Skeletal muscle cell (primary cell): ENCODE data around the gene PLB1.
A peak's percentile ranks its signal among the peaks of the same experiment; 100 is the strongest.

Experiments used
- DNase-seq: peaks from one replicate; pipeline ENCODE4 v3.0.0-alpha.2; 2010; ENCODE audit warnings: low read depth
- H3K4me3 ChIP-seq: 2 replicates; pipeline ENCODE4 v1.5.1; 2011; ENCODE audit warnings: low read depth, mild to moderate bottlenecking, control low read depth, low read length, moderate library complexity

The PLB1 gene

GRCh38 chr2:28633204-28633603 lies 137.3 kb downstream of the PLB1 start:
- H3K4me3 ChIP-seq, result no peak overlapping the region
- DNase-seq, result no peak

- peak; percentile 88 for DNase-seq
Observed at GRCh38 chr2:28633746-28634145, 137.9 kb downstream of the PLB1 start.

GRCh38 chr2:28635191-28635611 lies 139.3 kb downstream of the PLB1 start:
- no peak overlapping the region for H3K4me3 ChIP-seq
- no peak for DNase-seq

More at GRCh38 chr2:28633746-28634145, 137.9 kb downstream of the PLB1 start:
- H3K4me3 ChIP-seq, result no peak overlapping the region

GRCh38 chr2:28636491-28636890 lies 140.6 kb downstream of the PLB1 start:
- no peak for DNase-seq
- no peak overlapping the region for H3K4me3 ChIP-seq

DNA sequence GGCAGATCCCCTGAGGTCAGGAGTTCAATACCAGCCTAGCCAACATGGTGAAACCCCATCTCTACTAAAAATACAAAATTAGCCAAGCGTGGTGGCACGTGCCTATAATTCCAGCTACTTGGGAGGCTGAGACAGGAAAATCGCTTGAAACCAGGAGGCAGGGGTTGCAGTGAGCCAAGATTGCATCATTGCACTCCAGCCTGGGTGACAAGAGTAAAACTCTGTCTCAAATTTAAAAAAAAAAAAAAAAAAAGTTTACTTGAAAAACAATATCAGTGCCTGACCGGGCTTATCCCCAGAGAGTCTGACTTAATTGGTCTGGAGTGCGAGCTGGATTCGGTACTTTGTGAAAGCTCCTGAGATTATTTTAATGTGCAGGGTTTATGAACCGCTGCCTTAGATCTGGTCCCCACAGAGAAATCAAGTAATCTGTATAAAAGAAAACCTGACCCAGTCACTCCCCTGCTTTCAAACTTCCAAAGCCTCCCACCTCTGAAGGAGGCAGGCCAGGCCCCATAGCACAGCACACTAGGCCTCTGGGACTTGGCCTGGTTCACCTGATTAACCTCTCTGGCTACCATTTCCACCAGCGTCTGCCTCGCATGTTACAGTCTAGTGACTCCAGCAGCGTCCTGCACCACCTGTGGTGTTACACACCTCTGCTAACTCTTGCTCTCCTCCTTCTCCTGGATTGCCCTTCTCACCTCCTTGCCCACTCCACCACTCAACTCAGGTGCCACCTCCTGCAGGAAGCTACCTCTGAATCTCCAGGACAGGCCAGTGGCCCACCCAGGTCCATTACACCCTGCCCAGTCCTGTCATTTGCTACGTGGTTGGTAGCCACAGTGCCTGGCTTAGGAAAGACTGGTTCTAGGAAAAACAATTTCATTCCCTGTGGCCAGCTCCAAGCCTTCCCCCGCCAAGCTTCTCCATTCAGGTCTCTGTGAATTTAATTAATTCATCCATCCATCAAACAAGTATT lies 141.5 kb downstream of the PLB1 start:
- no peak overlapping the region for H3K4me3 ChIP-seq
- DNase-seq, result no peak

DNA sequence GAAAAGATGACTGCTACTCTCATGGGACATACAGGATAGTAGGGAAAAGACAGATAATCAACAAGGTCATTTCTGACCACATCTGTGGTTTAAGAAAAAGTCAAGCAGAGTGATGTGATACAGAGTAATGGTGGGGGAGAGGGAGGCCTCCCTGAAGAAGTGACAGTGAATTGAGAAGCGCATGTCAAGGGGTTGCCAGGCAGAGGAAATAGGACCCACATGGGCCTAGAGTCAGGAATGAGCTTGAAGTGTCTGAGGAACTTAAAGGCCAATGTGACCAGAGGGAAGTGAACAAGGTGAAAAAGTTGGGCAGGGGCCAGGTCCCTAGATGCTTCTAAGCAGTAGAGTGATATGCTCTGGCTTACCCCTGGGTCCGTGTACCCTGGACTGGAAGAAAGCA lies 142.2 kb downstream of the PLB1 start:
- H3K4me3 ChIP-seq, result no peak overlapping the region
- no peak for DNase-seq

- no peak for DNase-seq
- H3K4me3 ChIP-seq, result no peak overlapping the region
Observed at GRCh38 chr2:28639092-28639691, 143.3 kb downstream of the PLB1 start.

DNA sequence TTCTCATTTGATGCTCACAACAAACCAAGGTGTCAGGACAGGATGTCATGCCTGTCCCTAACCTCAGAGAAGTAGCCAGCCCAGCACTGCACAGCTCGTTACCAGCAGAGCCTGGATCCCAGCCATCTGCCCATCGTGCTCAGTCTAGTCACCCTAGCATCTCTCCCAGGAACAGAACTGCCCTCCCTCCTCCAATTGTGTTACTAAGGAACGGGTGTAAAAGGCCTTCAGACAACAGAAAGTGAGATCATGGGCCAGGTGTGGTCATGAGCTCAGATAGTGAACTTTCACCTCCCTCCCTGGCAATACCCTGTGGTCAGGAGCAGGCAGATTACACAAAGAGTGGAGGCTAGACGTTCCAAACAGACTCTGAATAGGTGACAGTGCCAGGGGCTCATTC lies 144.0 kb downstream of the PLB1 start:
- no peak for DNase-seq
- no peak overlapping the region for H3K4me3 ChIP-seq

DNA sequence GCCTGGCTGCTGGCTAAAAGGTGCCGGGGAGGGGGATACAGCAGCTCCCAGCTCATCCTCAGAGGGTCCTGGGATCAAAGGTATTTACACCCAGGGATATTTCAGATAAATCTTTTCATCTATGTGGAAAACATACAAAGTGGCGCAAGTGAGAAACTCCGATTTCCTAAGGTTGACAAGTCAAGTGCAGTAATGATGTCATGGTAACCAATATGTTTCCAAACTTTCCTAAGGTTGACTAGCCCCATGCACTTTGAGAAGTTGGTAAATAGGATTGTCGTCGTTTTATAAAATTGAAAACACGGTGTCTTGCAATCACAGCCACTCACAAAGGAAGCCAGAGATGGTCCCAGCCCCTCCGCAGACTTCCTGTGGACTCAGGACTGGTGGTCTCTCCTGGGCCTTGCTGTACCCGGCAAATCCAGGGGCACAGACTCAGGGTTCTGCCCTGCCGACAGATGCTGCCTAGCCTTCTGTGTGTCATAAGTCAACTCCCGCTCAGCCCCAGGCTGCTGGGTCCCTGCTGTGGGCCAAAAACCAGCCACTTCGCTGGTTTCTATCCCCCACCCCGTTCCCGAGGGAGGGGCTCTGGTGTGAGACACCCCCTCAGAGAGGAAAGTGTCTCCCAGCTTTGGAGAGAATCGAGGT lies 144.5 kb downstream of the PLB1 start:
- H3K4me3 ChIP-seq, result no peak overlapping the region
- no peak for DNase-seq

DNA sequence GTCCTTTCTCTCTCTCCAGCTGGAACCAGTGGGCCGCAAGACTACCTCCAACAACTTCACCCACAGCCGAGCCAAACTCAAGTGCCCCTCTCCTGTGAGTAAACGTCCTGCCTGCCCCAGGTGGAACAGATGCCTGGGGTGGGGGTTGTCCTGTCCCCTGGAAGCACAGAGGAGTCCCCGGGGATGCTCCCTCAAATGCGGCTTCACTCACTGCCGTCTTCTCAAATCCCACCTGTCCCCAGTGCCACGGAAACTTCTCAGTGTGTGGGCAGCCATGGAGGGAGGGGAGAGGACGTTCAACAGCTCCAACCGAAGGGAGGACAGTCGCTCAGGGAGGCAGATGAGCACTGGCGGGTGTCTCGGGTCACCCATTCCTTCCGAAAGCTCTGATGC lies 145.0 kb downstream of the PLB1 start:
- no peak for DNase-seq
- no peak overlapping the region for H3K4me3 ChIP-seq

DNA sequence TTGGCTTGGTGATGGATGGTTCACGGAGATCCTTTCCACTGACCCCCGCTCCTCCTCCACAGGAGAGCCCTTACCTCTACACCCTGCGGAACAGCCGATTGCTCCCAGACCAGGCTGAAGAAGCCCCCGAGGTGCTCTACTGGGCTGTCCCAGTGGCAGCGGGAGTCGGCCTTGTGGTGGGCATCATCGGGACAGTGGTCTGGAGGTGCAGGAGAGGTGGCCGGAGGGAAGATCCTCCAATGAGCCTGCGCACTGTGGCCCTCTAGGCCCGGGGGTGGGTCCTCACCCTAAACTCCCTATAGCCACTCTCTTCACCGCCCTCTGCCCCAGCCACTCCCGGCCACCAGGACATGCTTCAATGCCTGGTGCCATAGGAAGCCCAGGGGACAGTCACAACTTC lies 146.9 kb downstream of the PLB1 start:
- no peak for DNase-seq

GRCh38 chr2:28643327-28643726 lies 147.5 kb downstream of the PLB1 start:
- no peak for DNase-seq
- no peak overlapping the region for H3K4me3 ChIP-seq

More for the DNA sequence above, 146.9 kb downstream of the PLB1 start:
- no peak overlapping the region for H3K4me3 ChIP-seq

GRCh38 chr2:28643911-28644334 lies 148.1 kb downstream of the PLB1 start:
- no peak overlapping the region for H3K4me3 ChIP-seq

DNA sequence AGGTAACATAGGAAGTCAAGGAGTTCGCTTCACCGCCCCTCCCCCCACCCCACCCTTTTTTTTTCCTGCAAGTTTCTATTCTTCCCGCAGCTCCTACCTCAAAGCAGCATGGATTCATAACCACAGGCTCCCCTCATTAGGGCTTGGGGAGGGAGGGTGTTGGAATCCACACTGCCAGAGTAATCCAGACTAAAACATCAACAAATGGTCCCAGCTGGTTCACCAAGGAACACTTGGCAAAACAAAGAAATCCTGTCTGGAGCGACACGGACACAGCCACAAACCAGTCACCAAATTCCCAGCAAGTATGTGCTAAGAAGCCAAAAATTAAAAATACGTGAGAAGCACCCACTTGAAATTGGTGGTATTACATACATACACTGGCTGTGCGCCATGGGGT lies 148.9 kb downstream of the PLB1 start:
- no peak for DNase-seq

More at GRCh38 chr2:28643911-28644334, 148.1 kb downstream of the PLB1 start:
- no peak for DNase-seq

GRCh38 chr2:28645553-28645952 lies 149.7 kb downstream of the PLB1 start:
- DNase-seq, result no peak
- no peak overlapping the region for H3K4me3 ChIP-seq

More for the DNA sequence above, 148.9 kb downstream of the PLB1 start:
- no peak overlapping the region for H3K4me3 ChIP-seq

GRCh38 chr2:28647682-28648081 lies 151.8 kb downstream of the PLB1 start:
- H3K4me3 ChIP-seq, result no peak overlapping the region
- no peak for DNase-seq

- H3K4me3 ChIP-seq, result no peak overlapping the region
- no peak for DNase-seq
Observed at GRCh38 chr2:28648147-28648546, 152.3 kb downstream of the PLB1 start.

DNA sequence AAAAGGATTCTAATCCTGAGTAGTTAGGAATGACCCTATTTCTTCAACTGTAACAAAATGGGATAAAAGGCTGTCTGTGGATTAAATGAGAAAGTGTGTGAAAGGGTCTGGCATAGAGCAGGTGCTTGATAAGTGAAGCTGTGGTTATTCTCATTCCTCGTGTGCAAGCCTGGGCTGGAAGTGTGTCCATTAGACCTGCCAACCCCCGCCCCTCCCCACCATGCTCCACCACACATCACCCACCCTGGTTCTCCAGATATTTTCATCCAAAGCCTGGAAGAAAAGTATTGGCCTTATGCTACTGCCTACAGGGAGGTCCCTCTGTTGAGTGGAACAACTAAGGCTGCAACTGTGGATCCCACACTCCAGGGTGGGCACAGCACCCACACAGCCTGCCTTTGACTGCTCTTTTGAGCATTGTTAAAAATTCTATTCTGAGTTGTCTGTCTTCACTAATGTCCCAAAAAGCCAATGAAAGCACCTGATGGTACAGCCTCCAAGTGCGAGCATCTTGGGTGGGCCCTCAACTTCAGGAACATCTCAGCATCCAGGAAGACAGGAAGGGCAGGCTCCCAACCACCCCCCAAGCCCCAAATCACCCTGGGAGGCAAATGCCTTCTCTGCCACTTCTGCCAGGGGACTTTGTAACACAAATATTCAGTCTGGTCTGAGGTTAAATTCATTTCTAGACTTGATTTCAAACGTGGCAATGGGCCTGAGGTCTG lies 153.0 kb downstream of the PLB1 start:
- H3K4me3 ChIP-seq, result no peak overlapping the region
- DNase-seq, result no peak

- H3K4me3 ChIP-seq, result no peak overlapping the region
- DNase-seq, result no peak
Observed at GRCh38 chr2:28649481-28650265, 153.8 kb downstream of the PLB1 start.
